RPMI8226 (cell line): ENCODE measurements around the gene PCSK9.
A peak's percentile ranks its signal among the peaks of the same experiment; 100 is the strongest.

Experiments used
- DNase-seq: peaks from one replicate; pipeline ENCODE4 v3.0.0-alpha.2; 2015

Gene PCSK9

DNA sequence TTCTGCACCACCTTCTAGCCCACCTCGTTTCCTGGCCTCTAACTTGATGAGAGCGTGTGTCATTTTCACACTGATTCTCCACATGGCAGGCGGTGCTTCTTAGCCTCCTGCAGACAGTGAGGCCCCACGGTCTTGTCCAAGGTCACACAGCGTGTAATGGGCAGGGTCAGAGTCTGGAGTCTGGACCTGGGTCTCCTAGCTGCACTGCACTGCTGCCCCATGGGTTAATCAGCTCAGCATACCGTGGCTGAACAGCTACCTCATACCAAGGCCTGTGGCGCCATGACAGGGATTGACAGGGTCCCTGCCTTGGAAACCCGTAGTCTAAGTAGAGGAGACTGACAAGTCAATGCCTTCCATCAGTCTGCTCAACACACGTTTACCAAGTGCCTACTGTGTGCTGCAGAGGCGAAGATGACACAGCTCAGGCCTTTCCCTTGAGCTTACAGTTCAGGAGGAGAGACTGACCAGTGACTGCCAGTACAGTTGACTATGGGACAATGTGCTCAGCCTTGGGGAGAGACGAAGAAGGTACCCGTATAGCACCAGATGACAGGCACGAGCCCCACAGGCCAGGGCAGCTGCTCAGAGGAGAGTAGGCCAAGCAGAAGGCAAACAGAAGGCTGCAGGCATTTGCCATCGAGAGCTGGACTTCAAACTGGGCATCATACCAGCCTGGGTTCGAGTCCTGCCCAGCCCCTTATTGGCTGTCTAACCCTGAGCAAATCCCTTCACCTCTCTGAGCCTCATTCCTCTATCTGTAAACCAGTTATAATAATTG lies 5.5 kb downstream of the PCSK9 start:
- no peak for DNase-seq

DNA sequence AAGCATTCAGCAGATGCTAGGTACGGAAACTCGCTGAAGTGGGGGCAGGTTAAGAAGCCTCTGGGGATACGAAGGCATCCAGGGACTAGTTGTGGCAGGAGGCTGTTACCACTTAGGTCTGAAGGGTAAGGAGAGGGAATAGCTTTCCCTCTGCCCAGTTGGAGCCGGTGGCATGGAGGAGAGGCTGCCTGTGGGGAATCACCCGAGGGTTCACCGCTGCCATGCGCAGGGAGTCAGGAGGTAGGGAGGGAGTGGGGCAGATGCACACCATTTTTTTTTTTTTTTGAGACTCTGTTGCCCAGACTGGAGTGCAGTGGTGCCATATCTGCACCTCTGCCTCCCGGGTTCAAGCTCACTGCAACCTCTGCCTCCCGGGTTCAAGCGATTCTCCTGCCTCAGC lies 6.1 kb downstream of the PCSK9 start:
- DNase-seq: no peak

DNA sequence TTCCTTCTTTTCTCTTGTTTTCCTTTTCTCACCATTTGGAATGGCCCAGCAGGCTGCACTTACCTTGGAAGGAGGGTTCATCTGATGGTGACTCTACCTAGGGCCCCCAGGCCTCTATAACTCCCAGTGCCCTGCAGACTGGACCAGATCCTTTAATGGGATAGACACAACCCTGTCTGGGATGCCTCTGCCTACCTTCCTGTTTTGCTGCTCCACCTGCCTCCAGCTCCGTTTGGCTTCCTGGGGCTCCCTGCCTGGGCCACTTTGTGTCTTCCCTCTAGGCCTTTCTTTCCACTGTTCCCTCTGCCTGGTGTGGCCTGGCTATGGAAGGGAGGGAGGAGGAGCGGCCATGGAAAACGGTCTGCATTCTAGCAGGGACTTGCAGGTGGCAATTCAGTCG lies 7.5 kb downstream of the PCSK9 start:
- DNase-seq: no peak

DNA sequence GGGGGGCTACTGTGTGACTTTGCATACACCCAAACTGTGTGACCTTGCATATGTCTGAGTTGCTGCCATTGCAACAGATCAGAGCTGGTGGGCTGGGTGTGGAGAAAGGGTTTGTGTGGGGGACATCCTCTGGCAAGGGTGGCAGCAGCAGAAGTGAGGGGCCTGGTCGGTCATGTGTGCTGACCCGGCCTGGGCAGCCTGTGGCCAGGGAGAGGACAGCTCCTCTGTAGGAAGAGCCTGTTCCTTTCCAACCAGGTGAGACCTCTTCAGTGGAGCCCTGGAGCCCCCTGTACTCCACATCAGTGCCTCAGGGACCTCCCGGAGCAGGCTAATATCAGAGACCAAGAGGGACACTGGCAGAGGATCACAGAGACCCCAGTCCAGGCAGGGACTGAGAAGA lies 8.3 kb downstream of the PCSK9 start:
- no peak for DNase-seq

DNA sequence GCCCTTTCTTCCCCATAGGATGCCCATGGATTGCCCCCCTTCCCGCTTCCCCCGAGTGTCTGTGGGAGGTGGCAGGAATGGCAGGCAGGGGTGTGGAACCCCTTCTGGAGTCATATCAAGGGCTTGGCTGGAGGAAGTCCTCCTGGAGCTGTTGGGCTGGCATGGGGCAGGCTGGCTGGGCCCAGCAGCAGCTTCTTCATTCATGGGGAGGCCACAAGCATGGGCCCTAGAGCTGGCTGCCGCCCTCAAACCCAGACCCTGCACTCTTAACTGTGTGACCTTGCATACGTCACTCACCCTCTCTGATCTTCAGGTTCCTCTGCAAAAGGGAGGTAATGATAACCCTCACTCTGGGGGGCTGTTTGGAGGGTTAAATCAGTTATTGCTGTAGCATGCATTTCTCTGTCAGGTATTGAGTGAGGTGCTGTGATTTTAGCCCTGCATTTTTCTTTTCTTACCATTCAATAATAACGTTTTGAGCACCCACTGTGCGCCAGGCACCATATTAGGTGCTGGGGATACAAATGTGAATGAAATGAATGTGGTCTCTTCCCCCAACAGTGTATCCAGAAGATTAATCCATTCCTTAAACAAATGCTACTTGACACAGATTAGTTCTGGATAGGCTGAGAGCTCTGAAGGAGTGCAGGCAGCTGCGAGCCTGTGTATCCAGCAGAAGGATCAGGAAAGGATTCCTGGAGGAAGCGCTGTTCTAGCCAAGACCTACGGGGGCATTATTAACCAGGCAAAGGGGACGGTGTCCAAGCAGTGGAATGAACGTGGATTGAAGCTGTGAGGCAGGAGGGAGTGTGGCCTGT lies 9.3 kb downstream of the PCSK9 start:
- no peak for DNase-seq

DNA sequence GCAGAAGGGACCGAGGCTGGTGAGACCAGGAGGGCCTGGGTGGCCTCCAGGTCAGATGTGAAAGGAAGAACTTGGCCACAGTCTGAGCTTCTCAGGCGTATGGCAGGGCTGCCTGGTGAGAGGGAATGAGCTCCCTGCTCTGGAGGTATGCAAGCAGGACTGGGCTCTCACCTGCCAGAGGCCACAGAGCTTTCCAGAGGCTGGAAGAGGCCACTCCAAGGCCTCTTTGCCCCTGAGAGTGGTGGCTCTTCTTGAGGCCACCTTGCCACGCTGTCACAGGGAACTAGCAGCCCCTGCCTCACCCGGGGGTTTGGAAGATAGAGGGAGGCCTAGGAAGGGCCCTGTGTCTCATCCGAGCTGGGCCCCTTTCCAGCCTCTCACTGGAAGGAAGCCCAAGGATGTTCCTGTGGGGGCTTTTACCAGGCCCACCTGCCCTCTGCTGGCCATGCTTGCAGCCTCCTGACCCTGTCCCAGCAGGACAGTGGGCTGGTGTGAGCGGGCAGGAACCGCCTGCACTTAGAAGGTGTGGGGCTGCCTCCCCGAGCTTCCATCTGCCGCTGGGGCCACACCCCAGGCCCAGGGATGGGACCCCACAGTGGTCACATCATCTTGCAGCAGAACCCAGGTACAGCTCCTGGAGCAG lies 10.0 kb downstream of the PCSK9 start:
- DNase-seq: no peak

DNA sequence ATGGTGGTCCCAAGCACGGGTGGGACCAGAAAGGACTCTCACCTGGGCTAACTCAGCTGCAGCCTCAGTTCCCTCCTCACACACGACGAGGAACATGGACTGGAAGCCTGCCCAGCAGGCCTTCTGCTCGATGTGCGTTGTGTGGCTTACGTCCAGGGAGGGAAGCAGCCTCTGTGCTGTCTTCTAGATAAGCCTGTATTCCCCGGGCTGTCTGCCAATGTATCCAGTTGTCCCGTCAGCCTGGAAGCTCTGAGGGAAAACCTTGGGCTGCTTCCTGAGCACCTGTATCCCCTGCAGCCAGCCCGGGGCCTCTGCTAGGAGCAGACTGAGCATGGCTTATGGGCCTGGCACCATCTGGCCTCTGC lies 10.5 kb downstream of the PCSK9 start:
- no peak for DNase-seq

DNA sequence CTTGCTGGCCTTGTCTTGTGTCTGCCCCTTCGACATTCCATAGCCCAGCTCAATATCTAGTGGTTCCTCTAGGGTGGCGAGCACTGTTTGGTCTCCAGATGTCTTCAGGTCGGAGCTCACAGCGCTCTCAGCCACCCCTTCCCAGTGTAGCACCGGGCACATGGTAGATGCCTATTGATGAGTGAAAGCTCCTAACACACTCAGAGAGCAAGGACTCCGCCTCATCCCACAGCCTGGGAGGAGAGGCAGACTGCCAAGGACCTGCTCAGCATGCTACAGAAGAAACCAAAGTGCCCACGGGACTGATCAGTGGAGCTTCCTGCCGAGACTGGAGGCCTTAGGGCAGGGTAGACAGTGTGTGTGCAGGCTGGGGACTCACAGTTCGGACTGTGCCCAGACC lies 10.9 kb downstream of the PCSK9 start:
- DNase-seq: peak; percentile 28

DNA sequence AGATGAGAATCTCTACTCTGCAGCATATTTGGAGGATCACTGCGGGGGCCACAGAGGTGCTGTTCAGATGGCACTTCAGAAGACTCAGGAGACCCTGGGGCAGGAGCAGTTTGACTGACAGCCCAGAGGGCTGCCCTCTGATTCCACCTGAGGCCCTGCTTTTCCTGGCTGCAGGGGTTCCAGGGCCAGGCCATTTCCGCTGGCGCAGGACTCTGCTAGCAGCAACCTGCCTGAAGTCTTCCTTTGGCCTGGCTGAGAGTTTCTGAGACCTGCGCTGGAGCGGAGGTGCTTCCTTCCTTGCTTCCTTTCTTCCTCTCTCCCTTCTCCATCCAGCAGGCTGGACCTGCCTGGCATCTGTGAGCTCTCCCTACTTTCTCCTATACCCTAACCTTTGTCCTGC lies 11.8 kb downstream of the PCSK9 start:
- no peak for DNase-seq

DNA sequence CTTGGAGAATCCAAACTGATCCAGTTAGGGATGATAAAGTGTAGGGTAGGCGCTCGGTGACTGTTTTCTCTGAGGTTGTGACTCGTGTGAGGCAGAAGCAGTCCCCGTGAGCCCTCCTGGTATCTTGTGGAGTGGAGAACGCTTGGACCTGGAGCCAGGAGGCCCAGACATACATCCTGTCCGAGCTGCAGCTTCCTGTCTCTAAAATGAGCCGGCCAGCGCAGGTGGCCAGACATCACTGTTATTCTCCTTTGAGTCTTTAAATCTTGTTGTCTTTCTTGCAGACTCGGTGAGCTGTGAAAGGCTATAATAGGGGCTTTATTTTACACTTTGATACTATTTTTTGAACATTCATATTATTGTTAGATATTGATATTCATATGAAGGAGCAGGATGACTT lies 12.3 kb downstream of the PCSK9 start:
- DNase-seq: no peak

DNA sequence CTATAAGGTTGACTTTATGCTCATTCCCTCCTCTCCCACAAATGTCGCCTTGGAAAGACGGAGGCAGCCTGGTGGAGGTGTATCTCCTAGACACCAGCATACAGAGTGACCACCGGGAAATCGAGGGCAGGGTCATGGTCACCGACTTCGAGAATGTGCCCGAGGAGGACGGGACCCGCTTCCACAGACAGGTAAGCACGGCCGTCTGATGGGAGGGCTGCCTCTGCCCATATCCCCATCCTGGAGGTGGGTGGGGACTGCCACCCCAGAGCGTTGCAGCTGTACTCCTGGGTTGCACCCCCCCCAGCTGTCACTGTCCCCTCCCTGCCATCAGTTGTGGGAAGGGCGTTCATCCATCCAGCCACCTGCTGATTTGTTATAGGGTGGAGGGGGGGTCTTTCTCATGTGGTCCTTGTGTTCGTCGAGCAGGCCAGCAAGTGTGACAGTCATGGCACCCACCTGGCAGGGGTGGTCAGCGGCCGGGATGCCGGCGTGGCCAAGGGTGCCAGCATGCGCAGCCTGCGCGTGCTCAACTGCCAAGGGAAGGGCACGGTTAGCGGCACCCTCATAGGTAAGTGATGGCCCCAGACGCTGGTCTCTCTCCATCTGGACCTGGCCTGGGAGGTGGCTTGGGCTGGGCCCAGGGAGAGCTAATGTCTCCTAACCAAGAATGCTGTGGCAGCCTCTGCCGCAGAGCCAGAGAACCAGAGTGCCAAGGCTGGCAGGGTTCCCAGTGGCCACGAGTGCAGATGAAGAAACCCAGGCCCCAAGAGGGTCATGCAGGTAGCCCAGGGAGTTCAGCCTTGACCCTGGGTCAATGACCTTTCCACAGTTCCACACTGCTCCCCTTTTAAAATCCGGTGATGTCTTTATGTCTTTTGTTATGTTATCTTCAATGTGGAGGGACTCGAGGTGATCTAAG lies 13.1 kb downstream of the PCSK9 start:
- no peak for DNase-seq

DNA sequence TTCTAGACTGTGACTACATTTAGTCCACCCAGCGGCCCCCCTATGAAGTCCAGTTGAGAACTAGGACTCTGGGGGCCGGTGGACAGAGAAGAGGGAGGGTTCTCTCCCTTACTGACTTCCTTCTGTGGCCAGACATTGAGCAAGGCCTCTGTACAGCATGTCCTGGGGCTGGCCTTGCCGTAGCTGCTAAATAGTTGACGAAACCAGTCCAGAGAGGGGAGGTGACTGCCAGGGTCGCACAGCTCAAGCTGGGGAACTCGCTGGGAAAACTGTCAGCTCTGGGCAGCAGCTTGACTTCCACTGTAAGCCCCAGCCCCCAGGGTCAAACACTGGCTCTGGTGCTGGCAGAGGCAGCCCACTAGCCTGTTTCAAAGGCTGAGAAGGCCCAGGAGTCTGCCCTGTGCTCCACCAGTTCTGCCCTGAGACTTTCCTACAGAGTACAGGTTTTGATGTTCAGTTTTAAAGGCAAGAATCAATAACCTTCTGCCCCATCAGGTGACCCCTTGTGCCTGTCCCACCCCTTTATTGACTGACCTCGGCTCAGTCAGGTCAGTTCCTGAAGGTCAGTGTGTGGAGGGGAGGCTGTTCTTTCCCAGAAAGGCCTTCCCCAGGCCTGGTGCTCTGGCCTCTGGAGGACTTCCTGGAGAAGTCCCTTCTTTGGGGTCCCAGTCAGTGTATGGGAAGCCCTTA lies 14.1 kb downstream of the PCSK9 start:
- DNase-seq: no peak

DNA sequence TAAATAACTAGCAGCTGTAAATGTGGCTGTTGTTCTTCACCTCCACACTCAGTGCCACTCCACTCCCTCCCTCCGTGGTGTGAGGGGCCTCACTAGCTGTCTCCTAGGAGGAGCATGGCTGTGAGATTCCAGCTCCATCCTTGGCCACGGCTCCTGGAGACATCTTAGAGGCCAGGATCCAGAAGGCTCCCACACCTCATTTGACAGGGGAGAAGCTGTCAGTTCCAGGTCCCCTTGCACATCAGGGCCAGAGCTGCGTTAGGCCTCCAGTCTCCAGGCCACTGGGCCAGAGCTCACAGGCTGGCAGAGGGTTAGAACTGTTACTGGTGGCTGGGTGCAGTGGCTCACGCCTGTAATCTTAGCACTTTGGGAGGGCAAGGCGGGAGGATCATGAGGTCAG lies 15.0 kb downstream of the PCSK9 start:
- no peak for DNase-seq

DNA sequence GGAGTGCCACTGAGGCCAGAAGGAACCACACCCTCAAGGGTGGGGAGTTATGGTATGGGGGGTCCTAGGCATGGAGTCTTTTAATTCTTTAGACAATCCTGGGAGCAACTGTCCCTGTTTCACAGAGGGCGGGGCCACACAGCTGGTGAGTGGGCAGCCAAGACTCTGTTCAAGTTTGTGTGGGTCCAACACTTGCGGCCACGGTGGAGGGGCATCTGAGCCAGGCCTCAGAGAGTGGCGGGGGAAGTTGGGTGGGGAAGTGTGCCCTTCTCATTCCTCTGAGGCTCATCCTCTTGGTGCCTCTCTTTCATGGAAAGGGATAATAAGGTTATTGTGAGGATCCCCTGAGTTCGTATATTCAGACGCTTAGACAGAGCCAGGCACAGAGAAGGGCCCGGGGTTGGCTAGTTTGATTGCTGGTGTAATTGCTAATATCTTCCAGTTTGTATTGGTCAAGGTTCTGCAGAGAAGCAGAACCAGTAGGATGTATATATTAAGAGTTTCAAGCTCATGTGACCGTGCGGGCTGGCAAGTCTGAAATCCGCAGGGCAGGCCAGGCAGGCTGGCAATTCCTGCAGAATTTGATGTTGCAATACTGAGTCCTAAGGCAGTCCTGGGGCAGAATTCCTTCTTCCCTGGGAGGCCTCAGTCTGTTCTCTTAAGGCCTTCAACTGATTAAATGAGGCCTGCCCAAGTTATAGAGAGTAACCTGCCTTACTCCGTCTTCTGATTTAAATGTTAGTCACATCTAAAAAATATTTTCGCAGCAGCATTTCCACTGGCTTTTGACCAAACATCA lies 15.9 kb downstream of the PCSK9 start:
- DNase-seq: no peak

DNA sequence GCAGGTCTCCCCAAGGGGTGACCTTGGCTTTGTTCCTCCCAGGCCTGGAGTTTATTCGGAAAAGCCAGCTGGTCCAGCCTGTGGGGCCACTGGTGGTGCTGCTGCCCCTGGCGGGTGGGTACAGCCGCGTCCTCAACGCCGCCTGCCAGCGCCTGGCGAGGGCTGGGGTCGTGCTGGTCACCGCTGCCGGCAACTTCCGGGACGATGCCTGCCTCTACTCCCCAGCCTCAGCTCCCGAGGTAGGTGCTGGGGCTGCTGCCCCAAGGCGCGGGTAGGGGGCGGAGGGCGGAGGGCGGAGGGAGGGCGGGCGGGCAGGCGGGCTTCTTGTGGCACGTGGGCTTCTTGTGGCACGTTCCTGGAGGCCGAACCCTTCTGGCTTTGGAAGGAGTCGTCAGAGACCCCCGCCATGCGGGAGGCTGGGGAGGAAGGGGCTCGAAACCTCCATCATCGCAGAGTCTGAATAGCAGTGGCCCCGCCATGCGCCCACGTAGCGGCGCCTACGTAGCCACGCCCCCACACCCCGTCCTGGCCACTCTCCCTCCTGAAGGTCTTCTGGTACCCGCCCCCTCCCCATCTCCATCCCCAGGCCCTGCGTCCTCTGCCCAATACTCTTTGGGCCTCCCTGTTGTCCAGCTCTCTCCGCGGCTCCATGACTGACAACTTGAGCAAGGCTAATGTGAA lies 16.7 kb downstream of the PCSK9 start:
- no peak for DNase-seq

DNA sequence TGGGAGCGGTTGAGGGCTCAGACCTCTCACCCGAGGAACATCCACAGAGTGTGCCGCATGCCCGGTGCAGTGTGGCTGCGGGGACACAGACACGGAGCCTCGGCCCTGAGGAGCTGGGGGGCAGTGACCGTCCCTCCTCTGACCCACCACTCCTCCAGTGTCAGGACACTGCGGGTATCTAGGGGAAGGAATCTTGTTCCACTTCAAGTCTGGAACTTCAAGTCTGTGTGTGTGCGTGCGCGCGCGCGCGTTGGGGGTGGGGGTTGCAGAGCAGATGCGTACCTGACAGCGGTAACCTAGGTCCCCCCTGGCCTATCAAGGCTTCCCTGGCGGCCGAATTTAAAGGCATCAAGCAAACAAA lies 17.3 kb downstream of the PCSK9 start:
- DNase-seq: no peak

DNA sequence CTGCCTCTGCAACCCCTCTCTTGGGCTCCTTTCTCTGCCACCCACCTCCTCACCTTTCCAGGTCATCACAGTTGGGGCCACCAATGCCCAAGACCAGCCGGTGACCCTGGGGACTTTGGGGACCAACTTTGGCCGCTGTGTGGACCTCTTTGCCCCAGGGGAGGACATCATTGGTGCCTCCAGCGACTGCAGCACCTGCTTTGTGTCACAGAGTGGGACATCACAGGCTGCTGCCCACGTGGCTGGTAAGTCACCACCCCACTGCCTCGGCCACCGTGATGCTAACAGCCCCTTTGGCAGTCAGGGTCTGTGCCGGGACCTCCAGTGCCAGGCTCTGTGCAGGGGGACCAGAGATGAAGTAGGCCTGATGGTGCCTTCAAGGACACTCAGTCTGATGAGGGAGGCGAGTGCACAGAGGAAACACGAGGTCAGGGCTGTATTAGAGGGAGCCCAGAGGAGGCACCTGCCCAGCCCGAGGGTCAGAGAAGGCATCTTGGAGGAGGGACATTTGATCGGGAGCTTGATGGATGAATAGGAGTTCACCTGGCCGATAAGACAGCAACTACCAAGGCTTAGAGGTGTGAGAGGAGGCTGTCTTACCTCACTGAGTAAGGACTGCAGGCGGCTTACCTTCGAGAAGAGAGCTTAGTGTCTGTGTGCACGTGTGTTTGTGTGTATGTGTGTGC lies 18.1 kb downstream of the PCSK9 start:
- no peak for DNase-seq

DNA sequence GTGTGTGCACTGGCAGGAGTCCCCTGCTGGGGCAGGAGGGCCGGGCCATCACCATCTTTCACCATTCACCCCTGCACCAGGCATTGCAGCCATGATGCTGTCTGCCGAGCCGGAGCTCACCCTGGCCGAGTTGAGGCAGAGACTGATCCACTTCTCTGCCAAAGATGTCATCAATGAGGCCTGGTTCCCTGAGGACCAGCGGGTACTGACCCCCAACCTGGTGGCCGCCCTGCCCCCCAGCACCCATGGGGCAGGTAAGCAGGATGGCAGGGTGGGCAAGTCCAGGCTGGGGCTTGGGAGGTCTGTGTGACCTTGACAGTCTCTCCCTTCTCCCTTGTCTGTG lies 18.6 kb downstream of the PCSK9 start:
- no peak for DNase-seq

DNA sequence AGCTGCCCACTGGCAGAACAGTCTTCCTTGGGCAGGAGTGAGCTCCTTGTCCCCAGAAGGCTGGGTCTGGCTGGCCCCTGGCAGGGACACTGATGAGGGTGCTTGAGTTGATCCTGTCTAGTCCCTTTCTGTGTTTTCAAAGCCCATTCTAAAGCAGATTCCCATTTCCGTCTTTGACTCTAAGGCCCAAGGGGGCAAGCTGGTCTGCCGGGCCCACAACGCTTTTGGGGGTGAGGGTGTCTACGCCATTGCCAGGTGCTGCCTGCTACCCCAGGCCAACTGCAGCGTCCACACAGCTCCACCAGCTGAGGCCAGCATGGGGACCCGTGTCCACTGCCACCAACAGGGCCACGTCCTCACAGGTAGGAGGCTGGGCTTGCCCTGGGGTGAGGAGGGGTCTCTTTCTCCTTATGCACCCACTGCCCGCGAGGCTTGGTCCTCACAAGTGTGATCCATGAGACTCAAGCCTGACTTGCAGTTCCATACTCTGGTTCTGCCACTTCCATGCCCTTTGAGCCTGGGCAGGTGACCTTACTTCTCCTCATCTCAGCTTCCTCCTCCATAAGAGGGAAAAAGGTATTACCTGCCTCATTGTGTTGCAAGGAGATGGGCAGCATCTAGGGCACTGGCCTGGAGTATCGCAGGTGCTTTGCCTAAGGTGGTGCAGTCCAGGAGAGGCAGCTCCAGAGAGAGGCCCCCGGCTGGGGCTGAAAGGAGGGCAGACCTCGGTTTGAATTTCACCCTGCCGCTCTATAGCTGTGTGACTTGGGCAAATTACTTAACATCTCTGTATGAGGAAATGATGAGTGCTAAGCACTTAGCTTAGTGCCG lies 20.2 kb downstream of the PCSK9 start:
- DNase-seq: no peak
